Adipose tissue (tissue), 3 donors: Measurements from ENCODE around the gene SLC30A5. TPM values are rescaled to one million over a fixed set of nuclear protein-coding genes. Genes with fewer than 3 reads are reported as not detected.
"Not testable (repeated sequence)": the region's sequence is repeated elsewhere in the genome, so short reads cannot be mapped to it uniquely, and the experiment has no call there.

ENCODE experiments used
- H3K27ac ChIP-seq: one replicate; pipeline ENCODE4 v1.5.1; 2013; ENCODE audit warnings: low read depth, low read length
- WGBS, 3 donors: extraction: QIAGEN DNeasy Blood & Tissue Kit; methylation state at CpG; one replicate each; pipeline ENCODE4 v1.1.7; 2013; 5-methylcytosine and 5-hydroxymethylcytosine counted together
- polyA plus RNA-seq, 3 donors: library from polyadenylated mRNA; stranded (reverse); fragments of 200-250 nt; gene quantifications; one replicate each; pipeline ENCODE4 v1.2.3, GENCODE V29; 2013
- donor health status: healthy with polysubstance abuse.
- donor health status: Bipolar disorder and iron deficiency.
- donor health status: healthy.

Gene SLC30A5
- 10 to 100 TPM; 17.2 to 26.3 (median 21.0) TPM for polyA plus RNA-seq

DNA sequence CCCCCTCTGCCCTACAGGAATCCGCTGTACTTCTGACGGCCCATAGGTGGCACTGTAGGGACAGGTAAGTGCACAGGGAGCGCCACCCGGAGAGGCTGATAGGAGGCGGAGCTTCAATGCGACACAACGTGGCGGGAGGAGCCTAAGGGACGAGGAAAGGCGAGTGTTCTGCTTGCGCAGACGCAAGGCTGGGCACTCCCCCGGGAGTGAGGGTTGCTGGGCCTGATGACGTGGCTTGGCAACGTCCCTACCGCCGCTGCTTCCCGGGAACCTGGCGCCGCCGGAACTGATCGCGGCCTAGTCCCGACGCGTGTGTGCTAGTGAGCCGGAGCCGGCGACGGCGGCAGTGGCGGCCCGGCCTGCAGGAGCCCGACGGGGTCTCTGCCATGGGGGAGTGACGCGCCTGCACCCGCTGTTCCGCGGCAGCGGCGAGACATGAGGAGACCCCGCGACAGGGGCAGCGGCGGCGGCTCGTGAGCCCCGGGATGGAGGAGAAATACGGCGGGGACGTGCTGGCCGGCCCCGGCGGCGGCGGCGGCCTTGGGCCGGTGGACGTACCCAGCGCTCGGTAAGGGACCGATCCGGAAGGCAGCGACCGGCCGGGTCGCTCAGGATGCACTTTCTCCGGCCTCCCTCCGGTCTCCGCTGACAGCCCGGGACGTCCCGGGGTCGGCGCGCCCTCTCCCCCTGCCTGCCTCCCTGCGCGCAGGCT lies at the start of gene SLC30A5:
SLC30A5 (plus strand) TSS at position 244 of the 712 bp plus-strand sequence; CDS start at position 486, 242 bp downstream.
- peak within 1 kb of the TSS; percentile 92 for H3K27ac ChIP-seq
- WGBS, 3 donors = 0% methylated on average over 65 to 79 of the region's 79 CpGs

DNA sequence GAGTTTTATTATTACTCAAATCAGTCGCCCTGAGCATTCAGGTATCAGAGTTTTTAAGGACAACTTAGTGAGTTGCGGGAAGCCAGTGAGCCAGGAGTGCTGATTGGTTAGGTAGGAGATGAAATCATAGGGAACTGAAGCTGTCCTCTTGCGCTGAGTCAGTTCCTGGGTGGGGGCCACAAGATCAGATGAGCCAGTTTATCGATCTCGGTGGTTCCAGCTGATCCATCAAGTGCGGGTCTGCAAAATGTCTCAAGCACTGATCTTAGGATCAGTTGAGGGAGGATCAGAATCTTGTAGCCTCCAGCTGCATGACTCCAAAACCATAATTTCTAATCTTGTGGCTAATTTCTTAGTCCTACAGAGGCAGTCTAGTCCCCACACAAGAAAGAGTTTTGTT lies 48.6 kb upstream of the SLC30A5 start:
- H3K27ac ChIP-seq = not testable (repeated sequence)
- WGBS, 3 donors = 91 to 93% (median 91%) methylated on average over 6 of the region's 6 CpGs

DNA sequence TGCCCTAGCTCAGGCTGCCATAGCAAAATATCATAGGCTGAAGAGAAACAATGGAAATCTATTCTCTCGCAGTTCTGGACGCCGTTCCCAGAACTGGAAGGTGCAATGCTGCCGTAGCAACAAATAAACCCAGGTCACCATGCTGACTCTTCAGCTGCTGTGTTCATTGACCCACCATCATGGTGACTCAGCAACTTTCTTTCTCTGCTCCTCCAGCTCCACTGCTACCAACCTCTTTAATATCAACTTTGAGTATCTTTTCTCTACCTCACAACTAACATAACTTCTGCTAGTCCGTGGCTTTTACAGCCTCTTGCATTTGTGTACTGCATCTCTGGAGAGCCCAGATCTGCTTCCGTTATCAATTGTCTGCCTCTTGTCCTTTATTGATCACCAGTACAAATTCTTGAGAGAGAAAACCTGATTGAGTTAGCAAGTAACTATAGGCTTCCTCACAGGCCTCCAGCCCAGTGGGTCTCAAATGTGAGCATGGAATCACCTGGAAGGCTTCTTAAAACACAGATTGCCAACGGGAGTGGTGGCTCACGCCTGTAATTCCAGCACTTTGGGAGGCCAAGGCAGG lies 47.3 kb upstream of the SLC30A5 start:
- no peak overlapping the region for H3K27ac ChIP-seq
- 85 to 96% (median 95%) methylated on average over 8 of the region's 8 CpGs for WGBS, 3 donors

DNA sequence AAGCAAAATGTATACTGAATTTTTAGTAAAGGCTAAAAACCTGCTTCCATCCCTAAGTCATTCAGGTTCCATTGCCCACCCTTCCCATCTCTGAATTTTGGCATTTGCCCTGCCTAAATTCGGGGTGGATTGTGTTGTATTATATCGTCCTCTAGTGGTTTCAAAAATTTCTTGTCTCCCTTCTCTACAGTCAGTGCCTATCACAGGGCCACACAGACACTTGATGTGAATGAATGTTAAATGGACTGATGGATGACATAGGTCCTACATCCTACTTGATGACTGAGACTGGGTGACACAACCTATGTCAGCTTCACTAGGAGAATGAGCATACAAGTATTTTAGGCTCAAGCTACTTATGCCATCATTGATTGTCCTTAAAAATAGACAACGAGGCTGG lies 45.6 kb upstream of the SLC30A5 start:
- 17 to 28% (median 25%) methylated on average over 3 of the region's 3 CpGs for WGBS, 3 donors
- no peak overlapping the region for H3K27ac ChIP-seq

DNA sequence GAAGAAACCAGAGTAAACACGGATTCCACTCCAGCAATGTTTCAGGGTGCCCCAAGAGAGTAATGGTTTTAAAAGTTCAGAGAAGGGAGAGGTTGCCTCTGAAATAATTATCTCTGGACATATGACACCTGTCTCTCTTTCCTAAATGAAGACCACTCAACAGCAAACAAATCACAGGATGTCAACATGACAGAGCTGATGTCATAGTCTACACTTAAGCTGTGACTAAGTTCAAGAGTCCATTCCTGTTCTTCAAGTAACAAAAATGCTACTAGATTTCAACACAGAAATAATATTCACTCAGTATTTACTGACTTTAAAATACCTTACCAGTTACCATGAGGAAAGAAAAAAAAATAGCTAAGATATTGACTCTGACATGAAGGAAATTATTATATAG lies 44.7 kb upstream of the SLC30A5 start:
- WGBS, 3 donors = 72 to 89% (median 81%) methylated on average over 1 of the region's 1 CpG
- H3K27ac ChIP-seq = no peak overlapping the region

DNA sequence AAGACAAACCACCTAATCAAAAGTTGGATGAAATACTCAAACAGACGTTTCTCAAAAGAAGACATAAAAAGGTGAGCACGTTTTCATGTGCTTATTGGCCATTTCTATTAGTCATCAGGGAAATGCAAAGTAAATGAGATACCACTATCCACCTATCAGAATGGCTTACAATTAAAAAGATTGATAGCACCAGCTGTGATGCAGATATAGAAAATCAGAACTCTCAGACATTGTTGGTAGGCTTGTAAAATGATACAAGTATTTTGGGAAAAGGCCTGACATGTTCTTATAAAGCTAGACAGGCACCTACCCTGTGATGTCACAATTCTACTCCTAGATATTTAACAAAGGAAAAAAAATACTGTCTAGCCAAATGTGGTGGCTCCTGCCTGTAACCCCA lies 44.0 kb upstream of the SLC30A5 start:
- WGBS, 3 donors = 50 to 56% (median 52%) methylated on average over 2 of the region's 2 CpGs
- no peak overlapping the region for H3K27ac ChIP-seq

DNA sequence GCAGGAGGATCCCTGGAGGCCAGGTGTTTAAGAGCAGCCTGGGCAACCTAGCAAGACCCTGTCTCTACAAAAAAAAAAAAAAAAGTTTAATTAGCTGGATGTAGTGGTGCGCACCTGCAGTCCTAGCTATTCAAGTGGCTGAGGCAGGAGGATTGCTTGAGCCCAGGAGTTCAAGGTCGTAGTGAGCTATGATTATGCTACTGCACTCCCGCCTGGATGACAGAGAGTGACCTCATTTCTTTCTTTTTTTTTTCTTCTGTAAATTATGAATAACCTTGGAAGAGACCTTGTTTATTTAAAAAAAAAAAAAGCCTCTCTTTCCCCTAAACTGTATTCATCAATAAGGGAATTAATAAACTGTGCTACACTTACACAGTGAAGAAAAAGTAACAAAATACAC lies 43.6 kb upstream of the SLC30A5 start:
- no peak overlapping the region for H3K27ac ChIP-seq
- 47 to 84% (median 77%) methylated on average over 3 of the region's 3 CpGs for WGBS, 3 donors

DNA sequence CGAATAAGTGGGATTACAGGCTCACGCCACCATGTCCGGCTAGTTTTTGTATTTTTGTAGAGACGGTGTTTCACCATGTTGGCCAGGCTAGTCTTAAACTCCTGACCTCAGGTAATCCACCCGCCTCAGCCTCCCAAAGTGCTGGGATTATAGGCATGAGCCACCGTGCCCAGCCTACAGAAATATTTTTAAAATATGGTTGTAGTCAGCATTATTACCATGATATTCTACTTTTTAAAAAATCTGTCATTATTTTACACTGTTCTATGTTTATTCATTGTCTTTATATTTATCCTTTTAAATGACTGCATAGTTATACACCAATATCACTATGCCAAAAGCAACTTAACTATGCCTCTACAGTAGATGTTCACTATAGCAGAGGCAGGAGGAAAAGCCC lies 41.6 kb upstream of the SLC30A5 start:
- H3K27ac ChIP-seq = no peak overlapping the region
- 92 to 99% (median 98%) methylated on average over 6 of the region's 6 CpGs for WGBS, 3 donors

DNA sequence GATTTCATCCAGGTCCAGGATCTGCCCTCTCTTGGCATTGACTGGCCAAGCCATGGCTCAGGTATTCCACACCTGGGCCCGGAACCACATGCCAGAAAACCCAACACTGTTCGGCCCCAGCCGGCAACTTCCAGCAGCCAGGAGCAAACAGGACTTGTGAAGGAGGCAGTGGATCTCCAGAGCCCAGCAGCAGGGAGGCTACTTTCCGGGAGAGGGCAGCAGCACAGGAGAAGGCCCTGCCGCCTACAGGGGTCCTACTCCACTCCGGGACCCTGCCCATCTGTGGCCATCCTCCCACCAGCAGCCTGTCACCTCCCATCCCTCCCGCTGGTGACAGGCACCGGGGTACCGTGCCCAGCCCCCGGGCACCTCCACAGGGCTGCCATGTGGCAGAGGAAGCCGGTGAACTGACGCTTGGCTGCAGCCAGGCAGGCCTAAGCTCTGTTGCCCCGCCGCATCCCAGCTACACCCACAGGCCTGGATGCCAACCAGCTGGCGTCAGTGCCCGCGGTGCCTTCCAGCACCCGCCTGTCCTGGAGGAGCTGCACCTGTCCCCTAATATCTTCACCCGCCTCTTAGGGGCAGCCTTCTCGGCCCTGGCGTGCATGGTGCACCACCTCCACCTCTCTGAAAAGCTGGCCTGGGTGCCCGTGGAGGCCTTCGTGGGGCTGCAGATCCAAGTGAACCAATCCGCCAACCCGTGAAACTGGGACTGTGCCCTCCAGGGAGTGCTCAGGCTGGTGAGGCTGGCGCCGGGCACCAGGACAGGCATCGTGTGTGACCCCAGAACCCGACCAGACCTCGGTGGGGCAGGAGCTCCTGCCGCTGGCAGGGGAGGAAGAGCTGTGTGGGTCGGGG lies 18.9 kb upstream of the SLC30A5 start:
- no peak overlapping the region for H3K27ac ChIP-seq
- 93 to 95% (median 93%) methylated on average over 30 to 32 of the region's 32 CpGs for WGBS, 3 donors

DNA sequence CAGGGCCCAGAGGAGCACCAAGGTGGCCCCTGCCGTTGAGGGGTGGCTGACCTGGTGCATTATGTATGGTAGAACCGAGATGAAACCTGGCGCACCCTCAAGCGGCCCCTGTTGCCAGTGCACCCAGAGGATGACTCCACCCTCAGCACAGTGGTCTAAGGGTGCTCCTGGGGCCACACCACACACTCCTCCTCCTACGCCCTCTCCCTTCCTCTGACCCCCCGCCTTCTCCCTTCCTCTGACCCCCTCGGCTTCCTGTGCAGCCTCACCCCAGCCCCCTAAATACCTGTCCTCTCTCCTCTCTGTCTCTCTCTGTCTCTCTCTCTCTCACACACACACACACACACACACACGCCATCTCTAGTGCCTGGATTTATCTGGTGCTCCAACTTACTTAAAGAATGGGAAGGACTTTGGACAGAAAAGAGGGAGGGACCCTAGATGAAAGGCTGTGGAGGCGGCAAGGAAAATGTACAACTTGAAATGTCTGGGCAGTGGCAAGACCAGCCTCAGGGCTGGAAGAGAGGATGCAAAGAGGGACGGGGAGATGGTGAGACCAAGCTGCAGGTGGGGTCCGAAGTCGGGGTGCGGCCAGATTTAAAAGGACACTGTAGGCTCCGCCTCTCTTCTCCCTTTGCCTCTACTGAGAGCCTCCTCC lies 18.2 kb upstream of the SLC30A5 start:
- no peak overlapping the region for H3K27ac ChIP-seq
- WGBS, 3 donors = 79 to 88% (median 80%) methylated on average over 12 to 14 of the region's 14 CpGs

DNA sequence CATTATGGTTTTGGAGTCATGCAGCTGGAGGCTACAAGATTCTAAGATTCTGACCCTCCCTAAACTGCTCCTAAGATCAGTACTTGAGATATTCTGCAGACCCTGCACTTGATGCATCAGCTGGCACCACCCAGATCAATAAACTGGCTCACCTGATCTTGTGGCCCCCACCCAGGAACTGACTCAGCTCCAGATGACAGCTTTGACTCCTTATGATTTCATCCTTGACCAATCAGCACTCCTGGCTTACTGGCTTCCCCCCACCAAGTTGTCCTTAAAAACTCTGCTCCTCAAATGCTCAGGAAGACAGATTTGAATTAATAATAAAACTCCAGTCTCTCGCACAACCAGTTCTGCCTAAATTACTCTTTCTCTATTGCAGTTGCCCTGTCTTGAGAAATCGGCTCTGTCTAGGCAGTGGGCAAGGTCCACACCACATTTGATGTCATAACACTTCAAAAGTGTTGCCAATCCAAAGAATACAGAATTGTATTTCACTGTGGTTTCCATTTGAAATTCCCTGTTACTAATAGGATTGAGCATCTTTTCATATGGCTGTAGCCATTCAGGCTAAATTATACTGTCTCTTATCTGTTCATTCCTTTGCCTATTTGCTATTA lies 14.8 kb upstream of the SLC30A5 start:
- WGBS, 3 donors = 50 to 76% (median 60%) methylated on average over 2 of the region's 2 CpGs
- no peak overlapping the region for H3K27ac ChIP-seq

DNA sequence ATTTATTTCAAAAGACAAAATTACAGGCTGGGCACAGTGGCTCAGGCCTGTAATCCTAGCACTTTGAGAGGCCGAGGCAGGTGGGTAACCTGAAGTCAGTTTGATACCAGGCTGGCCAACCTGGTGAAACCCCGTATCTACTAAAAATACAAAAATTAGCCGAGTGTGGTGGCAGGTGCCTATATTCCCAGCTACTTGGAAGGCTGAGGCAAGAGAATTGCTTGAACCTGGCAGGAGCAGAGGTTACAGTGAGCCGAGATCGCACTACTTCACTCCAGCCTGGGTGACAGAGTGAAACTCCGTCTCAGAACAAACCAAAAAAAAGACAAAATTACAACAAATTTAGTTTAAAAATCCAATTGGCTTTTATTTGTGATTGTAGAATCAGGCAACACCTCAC lies 14.3 kb upstream of the SLC30A5 start:
- WGBS, 3 donors = 42 to 96% (median 94%) methylated on average over 6 of the region's 6 CpGs
- no peak overlapping the region for H3K27ac ChIP-seq

DNA sequence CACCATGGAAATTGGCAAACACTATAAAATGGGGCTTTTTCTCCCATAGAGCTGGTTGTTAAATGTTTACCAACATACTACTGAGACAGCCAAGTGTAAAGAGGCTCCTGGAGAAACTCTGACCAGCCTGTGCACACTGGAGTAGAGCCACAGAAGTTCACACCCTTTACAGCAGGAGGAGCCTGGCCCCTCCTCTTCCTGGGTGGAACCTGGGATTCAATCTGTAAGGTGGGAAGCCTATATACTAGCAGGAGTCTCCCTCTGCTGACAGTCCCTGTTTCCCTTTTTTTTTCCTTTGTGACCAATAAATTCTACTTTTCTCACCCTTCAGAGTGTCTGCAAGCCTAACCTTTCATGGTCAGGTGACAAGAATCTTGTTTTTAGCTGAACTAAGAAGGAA lies 10.4 kb upstream of the SLC30A5 start:
- H3K27ac ChIP-seq = no peak overlapping the region

DNA sequence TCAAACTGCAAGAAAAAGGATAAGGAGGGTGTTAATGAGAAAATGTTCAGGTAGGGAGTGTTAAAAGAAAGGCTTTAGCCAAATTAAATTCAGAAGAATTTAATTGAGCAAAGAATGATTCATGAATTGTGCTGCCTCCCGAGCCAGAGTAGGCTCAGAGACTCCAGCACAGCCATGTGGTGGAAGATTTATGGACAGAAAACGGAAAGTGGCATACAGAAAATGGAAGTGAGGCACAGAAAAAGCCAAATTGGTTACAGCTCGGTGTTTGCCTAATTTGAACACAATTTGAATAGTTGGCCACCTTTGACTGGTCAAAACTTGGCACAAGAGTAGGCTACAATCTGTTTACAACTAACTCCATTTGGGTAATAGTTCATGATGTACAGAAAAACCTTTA lies 9.6 kb upstream of the SLC30A5 start:
- 45 to 72% (median 51%) methylated on average over 3 of the region's 3 CpGs for WGBS, 3 donors
- H3K27ac ChIP-seq = no peak overlapping the region

DNA sequence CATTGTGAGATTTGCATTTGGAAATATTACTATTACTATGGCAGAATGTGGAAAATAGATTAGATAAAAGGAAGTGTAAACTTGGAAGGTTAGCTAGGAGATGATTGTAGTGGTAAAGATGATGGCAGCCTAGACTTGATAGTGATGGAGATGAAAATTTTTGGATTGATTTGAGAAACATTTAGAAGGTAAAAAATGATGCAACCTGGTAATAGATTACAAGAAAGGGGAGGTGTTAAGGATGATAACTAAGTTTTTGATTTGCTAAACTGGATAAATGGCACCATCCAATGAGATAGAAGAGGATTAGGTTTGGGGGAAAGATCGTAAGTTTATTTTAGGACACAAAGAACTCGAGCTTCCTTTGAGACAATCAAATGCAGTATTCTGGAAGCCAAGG lies 8.9 kb upstream of the SLC30A5 start:
- H3K27ac ChIP-seq = no peak overlapping the region
- WGBS, 3 donors = 81 to 86% (median 83%) methylated on average over 2 of the region's 2 CpGs

DNA sequence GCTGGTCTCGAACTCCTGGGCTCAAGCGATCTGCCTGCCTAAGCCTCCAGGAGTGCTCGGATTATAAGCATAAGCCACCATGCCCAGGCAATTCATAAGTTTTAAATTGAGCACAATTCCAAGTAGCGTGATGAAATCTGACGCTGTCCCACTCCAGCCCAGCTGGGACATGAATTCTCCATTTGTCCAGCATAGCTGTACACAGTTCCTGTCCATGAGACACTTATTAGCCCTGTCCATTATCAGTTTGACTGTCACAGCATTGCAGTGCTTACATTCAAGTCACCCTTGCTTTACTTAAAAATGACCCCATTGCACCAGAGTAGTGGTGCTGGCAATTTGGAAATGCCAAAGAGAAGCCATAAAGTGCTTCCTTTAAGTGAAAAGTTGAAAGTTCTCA lies 7.6 kb upstream of the SLC30A5 start:
- H3K27ac ChIP-seq = no peak overlapping the region
- WGBS, 3 donors = 81 to 89% (median 87%) methylated on average over 5 of the region's 5 CpGs

DNA sequence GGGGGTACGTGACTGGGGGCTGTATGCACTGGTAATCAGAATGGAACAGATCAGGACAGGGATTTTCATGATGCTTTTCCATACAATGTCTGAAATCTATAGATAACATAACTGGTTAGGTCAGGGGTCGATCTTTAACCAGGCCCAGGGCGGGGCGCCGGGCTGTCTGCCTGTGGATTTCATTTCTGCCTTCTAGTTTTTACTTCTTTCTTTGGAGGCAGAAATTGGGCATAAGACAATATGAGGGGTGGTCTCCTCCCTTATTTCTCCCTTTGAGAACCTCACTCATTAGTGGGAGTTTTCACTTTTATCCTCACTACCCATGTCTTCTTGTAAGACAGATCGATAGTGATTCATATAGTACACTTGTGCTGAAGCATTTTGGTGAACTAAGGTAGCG lies 5.8 kb upstream of the SLC30A5 start:
- 85 to 95% (median 86%) methylated on average over 7 of the region's 7 CpGs for WGBS, 3 donors
- not testable (repeated sequence) for H3K27ac ChIP-seq

DNA sequence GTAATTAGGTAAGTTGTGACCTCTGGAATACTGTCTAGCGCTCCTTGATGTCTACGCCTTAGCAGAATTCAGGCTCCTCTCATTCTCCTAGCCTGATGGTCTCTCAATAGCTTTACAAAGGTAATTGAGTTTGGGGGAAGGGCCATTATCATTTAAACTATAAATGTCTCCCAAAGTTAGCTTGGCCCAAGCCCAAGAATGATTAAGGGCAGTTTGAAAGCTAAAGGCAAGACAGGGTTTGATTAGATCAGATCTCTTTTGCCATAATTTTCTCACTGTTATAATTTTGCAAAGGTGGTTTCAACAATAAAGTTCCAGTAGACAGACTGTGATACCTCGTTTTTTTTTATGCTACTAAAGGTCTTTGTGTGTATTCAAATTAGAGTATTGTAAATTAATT lies 3.7 kb upstream of the SLC30A5 start:
- no peak overlapping the region for H3K27ac ChIP-seq
- WGBS, 3 donors = 76 to 86% (median 84%) methylated on average over 3 of the region's 3 CpGs

DNA sequence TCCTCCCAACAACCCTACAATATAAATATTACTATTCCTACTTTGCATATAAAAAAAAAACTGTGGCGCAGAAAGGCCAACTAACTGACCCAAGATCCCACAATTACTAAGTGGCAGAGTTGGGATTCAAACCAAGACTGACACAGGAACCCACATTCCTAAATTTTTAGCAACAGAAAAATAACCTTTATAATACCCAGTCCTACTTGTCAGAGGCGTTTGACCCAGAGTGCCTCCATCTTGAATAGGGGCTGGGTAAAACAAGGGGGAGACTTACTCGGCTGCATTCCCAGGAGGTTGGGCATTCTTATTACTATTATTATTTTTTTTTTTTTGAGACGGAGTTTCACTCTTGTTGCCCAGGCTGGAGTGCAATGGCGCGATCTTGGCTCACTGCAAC lies 2.0 kb upstream of the SLC30A5 start:
- WGBS, 3 donors = 83 to 92% (median 90%) methylated on average over 6 of the region's 6 CpGs

More for the DNA sequence above, 2.0 kb upstream of the SLC30A5 start:
- no peak overlapping the region for H3K27ac ChIP-seq
